ENCODE measurements around the gene BRF1.

The BRF1 gene

DNA sequence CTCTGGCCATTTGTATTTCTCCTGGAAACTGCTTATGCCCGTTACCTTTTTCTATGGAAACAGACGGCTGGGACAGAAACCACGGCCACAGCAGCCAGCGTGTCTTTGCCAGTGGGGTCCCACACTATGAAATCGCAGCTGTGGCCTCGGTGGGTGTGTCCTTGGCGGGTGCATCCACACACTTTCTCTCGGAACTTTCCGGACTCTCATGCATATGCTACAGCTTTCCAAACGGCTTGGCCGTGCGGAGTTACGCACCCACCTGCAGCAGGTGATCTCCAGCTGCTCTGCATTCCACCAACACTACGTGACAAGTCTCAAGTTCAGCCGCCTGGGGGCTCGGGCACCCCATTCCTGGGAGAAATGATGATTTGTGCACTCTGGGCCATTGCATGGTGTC is 53.8 kb downstream of the BRF1 start:
- no peak for DNase-seq (ENCODE audit: low read depth in 2 of 2)
- no peak overlapping the region for H3K4me3 ChIP-seq (replicated peaks in 1 of 2; ENCODE audit: low read depth in 2 of 2, low read length in 2 of 2)

DNA sequence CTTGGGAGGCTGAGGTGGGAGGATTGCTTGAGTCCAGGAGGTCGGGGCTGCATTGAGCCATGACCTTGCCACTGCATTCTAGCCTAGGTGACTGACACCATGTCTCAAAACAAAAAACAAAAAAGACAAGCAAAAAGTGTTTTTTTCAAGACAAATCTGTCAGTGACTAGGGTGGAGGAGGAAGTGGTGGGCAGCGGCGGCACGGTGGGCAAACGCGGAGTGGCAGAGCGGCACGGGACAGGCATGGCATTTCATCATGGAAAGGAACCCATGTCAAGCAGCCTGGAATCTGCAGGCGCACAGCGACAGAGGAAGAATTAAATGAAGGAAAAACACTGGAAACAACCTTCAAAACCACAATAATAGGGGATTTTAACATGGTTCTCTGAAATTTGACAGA is 56.5 kb downstream of the BRF1 start:
- TF ChIP-seq, protein P1, sequence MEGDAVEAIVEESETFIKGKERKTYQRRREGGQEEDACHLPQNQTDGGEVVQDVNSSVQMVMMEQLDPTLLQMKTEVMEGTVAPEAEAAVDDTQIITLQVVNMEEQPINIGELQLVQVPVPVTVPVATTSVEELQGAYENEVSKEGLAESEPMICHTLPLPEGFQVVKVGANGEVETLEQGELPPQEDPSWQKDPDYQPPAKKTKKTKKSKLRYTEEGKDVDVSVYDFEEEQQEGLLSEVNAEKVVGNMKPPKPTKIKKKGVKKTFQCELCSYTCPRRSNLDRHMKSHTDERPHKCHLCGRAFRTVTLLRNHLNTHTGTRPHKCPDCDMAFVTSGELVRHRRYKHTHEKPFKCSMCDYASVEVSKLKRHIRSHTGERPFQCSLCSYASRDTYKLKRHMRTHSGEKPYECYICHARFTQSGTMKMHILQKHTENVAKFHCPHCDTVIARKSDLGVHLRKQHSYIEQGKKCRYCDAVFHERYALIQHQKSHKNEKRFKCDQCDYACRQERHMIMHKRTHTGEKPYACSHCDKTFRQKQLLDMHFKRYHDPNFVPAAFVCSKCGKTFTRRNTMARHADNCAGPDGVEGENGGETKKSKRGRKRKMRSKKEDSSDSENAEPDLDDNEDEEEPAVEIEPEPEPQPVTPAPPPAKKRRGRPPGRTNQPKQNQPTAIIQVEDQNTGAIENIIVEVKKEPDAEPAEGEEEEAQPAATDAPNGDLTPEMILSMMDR (IDR thresholded peaks at IDR 0.05; ENCODE audit: low read depth, low read length): no peak
- DNase-seq (ENCODE audit: low read depth in 2 of 2): no peak
- no peak overlapping the region for H3K4me3 ChIP-seq (replicated peaks in 1 of 2; ENCODE audit: low read depth in 2 of 2, low read length in 2 of 2)

More for the DNA sequence above, 53.8 kb downstream of the BRF1 start:
- TF ChIP-seq, protein P1 (IDR thresholded peaks at IDR 0.05; ENCODE audit: low read depth, low read length): no peak

DNA sequence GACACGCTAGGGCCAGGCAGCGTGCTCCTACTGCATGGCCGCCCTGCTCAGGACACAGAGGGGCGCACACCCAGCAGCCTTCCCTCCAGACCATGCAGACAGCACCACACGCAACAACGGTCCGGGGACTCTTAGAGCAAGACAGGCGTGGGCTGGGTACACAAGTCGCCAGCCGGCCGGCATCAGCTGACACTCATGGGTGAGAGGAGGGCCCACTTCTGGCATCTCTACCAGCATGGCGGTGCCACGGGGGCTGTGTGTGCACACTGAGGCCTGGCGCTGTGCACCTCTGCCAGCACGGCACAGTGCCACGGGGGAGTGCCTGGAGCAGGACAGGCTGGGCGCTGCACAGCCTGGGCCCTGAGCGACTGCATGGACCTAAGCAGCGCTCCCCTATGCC is 59.2 kb downstream of the BRF1 start:
- no peak for DNase-seq (ENCODE audit: low read depth in 2 of 2)
- no peak overlapping the region for H3K4me3 ChIP-seq (replicated peaks in 1 of 2; ENCODE audit: low read depth in 2 of 2, low read length in 2 of 2)
- TF ChIP-seq, protein P1 (IDR thresholded peaks at IDR 0.05; ENCODE audit: low read depth, low read length): no peak

DNA sequence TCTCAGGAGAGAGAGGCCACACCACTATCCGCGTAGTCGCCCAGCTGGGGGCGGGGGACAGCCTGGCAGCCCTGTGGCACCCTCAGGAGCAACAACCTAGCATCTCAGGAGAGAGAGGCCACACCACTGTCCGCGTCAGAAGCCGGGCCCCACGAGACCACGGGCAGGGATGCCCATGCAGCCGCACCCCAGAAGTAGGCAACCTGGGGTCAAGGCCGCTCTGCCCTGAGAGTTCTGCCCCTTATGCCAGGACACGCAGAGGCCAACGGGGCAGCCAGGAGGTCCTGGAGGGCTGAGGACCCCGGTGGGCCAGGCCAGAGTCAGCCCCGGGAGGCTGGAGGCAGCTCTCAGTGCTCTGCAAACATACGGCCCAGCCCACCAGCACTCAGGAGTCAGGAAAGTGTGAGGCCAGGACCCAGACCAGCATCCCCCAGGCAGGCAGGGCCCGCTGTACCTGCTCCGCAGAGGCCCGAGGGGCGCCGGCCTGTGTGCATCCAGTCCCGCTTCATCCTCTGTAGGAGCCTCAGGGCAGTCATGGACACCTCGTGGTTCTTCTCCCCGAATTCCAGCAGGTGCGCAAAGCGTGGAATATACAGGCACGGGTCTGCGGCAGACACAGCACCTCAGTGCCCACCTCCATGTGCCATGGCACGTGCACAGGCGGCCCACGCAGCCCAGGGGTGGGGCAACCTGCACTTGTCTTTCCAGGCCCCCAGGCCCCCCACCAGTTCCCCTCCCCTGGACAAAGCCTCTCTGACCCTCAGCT is 59.8 kb downstream of the BRF1 start:
- H3K4me3 ChIP-seq (replicated peaks in 1 of 2; ENCODE audit: low read depth in 2 of 2, low read length in 2 of 2): no peak overlapping the region
- TF ChIP-seq, protein P1 (IDR thresholded peaks at IDR 0.05; ENCODE audit: low read depth, low read length): no peak
- no peak for DNase-seq (ENCODE audit: low read depth in 2 of 2)

DNA sequence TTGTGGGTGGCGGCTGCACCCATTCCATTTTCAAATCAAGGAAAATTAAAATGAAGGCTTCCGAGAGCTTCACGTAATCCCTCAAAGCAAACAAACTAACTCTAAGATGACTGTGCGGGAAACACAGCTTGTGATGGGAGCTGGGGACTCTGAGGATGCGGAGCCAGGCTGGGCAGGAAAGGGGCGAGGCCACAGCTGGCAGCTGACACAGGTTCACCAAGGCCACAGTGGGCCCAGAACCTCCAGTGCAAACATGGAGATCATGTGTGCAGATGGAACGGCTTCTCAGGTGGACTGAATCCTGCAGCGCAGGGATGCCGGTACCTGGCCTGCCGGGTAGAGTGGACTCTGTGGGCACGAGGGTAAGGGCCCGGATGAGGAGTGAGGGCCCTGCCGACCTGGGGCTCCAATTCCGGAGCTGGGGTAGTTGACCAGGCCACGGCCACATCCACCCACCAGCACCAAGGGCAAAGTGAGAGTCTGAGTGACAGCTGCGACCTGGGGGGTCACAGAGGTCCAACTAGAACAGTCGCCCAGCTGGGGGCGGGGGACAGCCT is 71.6 kb downstream of the BRF1 start:
- TF ChIP-seq, protein P1 (IDR thresholded peaks at IDR 0.05; ENCODE audit: low read depth, low read length): no peak

DNA sequence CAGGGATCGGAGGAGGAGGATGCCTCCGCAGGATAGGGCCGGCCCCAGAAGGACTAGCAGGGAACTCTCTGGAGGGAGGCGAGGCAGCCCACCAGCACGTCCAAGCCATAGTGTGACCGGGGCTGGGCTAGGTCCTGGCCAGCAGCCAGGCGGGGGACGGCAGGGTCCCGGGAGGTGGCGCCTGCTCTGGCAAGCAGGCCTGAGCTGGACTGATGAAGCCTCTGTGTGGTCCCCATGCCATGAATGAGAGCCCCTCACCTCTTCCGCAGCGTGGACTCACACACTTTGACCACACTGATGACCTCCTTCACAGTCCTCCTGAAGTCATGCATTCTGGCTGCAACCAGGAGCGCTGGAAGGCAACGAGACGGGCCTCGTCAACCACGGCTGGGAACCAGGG is 72.2 kb downstream of the BRF1 start:
- no peak overlapping the region for H3K4me3 ChIP-seq (replicated peaks in 1 of 2; ENCODE audit: low read depth in 2 of 2, low read length in 2 of 2)
- TF ChIP-seq, protein P1 (IDR thresholded peaks at IDR 0.05; ENCODE audit: low read depth, low read length): no peak
- DNase-seq (ENCODE audit: low read depth in 2 of 2): no peak

More for the DNA sequence above, 71.6 kb downstream of the BRF1 start:
- DNase-seq (ENCODE audit: low read depth in 2 of 2): no peak
- no peak overlapping the region for H3K4me3 ChIP-seq (replicated peaks in 1 of 2; ENCODE audit: low read depth in 2 of 2, low read length in 2 of 2)
